Thyroid gland (tissue), 4 donors: ENCODE measurements around the gene ZNF888. TPM values are rescaled to one million over a fixed set of nuclear protein-coding genes. Genes with fewer than 3 reads are reported as not detected.
A peak's percentile ranks its signal among the peaks of the same experiment; 100 is the strongest.
"Not testable (repeated sequence)": the region's sequence is repeated elsewhere in the genome, so short reads cannot be mapped to it uniquely, and the experiment has no call there.

Experiments used
- DNase-seq, 2 donors: peaks; one replicate each; pipeline ENCODE4 v3.0.0-alpha.2; 2019
- H3K27ac ChIP-seq, 3 donors: fragments of 200-600 bp; sonication (generic); 1 replicate in 2 of 3; 2 replicates in 1 of 3; pipeline ENCODE4 v1.5.1; 2016 to 2019; ENCODE audit warnings: mild to moderate bottlenecking in 1 of 3, moderate library complexity in 1 of 3
- H3K27me3 ChIP-seq: fragments of 200-600 bp; sonication (generic); one replicate; pipeline ENCODE4 v1.5.1; 2019
- H3K36me3 ChIP-seq, 2 donors: fragments of 200-600 bp; sonication (generic); one replicate each; pipeline ENCODE4 v1.5.1; 2016 to 2019
- H3K4me1 ChIP-seq, 2 donors: fragments of 200-600 bp; sonication (generic); one replicate each; pipeline ENCODE4 v1.5.1; 2017 to 2019
- H3K4me3 ChIP-seq, 3 donors: fragments of 200-600 bp; sonication (generic); replicated peaks in 1 of 3; 1 replicate in 2 of 3; 2 replicates in 1 of 3; pipeline ENCODE4 v1.5.1; 2016; ENCODE audit warnings: mild to moderate bottlenecking in 1 of 3
- H3K9me3 ChIP-seq: fragments of 200-600 bp; sonication (generic); one replicate; pipeline ENCODE4 v1.5.1; 2017
- POLR2A ChIP-seq, 2 donors: fragments of 450-650 bp; IDR thresholded peaks; one replicate each; pipeline ENCODE4 v1.6.1; 2017; ENCODE audit warnings: antibody characterized with exemption in 2 of 2, mild to moderate bottlenecking in 2 of 2, moderate library complexity in 1 of 2
- WGBS, 2 donors: methylation state at CpG; one replicate each; pipeline ENCODE4 v1.1.5; 2017; 5-methylcytosine and 5-hydroxymethylcytosine counted together
- intact Hi-C: fragments of 100-400 bp; cut with DNase I; formaldehyde crosslinking; loops from one replicate; pipeline ENCODE4 v1.15.1; 2023
- total RNA-seq, 4 donors: library from RNA; depleted of rRNA; stranded (reverse); fragments of >200 nt; gene quantifications; one replicate each; pipeline ENCODE4 v1.2.3, GENCODE V29; 2016
- TF ChIP-seq, protein P1 (sequence below), 6 experiments: fragments of 200-600 bp in 3 of 6; fragments of 450-650 bp in 3 of 6; sonication (generic) in 3 of 6; IDR thresholded peaks; one replicate each; pipeline ENCODE4 v1.5.1; 2016 to 2019; ENCODE audit warnings: antibody characterized with exemption in 6 of 6, mild to moderate bottlenecking in 2 of 6, inconsistent platforms in 1 of 6, moderate library complexity in 1 of 6

Gene ZNF888
- total RNA-seq, 4 donors from 2014 or later, result 3.3 to 8.3 (median 6.8) TPM

DNA sequence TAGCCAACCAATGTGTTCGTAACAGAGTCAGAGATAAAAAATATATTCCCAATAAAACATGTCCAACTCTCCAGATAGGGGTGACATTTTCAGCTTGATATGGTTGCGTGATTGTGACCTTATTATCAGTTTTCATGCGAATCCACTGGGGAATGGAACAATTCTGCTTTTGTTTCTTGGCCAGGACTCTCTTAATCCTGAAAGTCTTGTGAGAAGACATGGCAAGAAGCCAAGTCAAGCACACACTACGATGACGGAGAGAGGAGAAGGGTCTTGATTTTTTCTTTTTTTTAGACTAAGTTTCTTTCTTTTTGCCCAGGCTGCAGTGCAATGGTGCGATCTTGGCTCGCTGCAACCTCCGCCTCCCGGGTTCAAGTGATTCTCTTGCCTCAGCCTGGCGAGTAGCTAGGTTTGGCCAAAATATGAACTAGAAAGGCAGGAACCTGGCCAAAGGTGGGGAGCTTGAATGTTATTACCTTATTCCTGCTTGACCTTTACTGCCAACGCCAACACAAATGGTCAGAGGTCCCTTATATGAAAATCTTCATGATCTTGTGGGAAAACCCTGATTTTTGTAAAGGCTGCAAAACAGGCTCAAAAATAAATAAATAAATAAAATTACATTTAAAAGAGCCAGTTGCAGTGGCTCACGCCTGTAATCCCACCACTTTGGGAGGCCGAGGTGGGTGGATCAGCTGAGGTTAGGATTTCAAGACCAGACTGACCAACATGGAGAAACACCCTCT lies 25.0 kb upstream of the ZNF888 start:
- TF ChIP-seq POLR2A (IDR thresholded peaks at IDR 0.05), result no peak
- no peak overlapping the region for H3K27ac ChIP-seq
- no peaks in the 10 kb centered on the region for H3K27me3 ChIP-seq
- 87 to 90% methylated on average over 13 of the region's 13 CpGs for WGBS, 2 donors
- peaks cover 4% of the 10 kb centered on the region for H3K9me3 ChIP-seq
- intact Hi-C loops, result no loop called here
- peaks cover 6 to 8% of the 10 kb centered on the region in 2 donors for H3K4me1 ChIP-seq
- no peak for DNase-seq
- H3K4me3 ChIP-seq, result no peak overlapping the region
- H3K36me3 ChIP-seq, result peaks cover 24 to 31% of the 10 kb centered on the region in 2 donors

DNA sequence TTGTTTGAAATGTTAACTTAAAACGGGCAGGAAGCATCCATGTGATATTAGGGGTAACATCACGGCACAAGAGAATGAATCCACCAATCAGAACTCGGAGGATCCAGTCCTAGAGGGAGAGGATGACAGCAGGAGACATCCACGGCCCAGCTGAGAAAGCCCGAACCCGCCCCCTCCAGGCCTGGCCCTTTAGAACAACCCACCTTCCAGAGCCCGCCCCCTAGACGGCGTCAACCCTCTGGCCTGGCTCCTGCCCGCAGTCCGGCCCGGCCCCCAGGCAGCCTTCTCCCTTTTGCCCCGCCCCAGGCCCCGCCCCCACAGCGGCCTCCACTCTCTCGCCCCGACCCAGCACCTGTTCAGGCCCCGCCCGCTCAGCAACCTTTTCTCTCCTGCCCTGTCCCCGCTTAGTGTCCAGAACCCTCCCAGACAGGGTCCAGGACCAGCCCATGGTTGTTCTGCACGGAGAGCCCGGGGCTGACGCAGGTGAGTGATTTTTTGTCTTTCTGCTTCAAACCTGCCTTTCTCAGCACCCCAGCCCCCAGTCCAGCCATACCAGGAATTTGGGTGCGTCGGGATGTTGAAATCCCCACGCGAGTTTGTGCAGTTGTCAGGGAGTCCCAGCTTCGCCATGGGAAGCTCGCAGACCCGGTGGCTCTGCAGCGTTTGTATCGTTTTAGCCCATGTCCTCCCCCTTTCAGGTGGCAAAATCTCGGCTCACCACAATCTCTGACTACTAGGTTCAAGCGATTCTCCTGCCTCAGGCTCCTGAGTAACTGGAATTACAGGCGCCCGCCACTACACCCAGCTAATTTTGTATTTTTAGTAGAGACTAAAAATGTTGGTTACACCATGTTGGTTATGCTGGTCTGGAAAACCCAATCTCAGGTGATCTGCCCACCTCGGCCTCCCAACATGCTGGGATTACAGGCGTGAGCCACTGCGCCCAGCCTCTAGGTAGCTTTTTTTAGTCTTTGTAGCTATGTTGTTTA lies 23.4 kb upstream of the ZNF888 start:
- H3K27me3 ChIP-seq, result no peaks in the 10 kb centered on the region
- no peak overlapping the region for H3K27ac ChIP-seq
- 33 to 34% methylated on average over 33 to 38 of the region's 39 CpGs for WGBS, 2 donors
- peaks cover 4% of the 10 kb centered on the region for H3K9me3 ChIP-seq
- peaks cover 10 to 11% of the 10 kb centered on the region in 2 donors for H3K4me1 ChIP-seq
- peaks cover 10 to 17% of the 10 kb centered on the region in 2 donors for H3K36me3 ChIP-seq
- DNase-seq, result peak; percentile 56 to 69
- intact Hi-C loops, result no loop called here
- TF ChIP-seq POLR2A (IDR thresholded peaks at IDR 0.05), result no peak
- TF ChIP-seq, protein P1, sequence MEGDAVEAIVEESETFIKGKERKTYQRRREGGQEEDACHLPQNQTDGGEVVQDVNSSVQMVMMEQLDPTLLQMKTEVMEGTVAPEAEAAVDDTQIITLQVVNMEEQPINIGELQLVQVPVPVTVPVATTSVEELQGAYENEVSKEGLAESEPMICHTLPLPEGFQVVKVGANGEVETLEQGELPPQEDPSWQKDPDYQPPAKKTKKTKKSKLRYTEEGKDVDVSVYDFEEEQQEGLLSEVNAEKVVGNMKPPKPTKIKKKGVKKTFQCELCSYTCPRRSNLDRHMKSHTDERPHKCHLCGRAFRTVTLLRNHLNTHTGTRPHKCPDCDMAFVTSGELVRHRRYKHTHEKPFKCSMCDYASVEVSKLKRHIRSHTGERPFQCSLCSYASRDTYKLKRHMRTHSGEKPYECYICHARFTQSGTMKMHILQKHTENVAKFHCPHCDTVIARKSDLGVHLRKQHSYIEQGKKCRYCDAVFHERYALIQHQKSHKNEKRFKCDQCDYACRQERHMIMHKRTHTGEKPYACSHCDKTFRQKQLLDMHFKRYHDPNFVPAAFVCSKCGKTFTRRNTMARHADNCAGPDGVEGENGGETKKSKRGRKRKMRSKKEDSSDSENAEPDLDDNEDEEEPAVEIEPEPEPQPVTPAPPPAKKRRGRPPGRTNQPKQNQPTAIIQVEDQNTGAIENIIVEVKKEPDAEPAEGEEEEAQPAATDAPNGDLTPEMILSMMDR (IDR thresholded peaks at IDR 0.05), result no peak
- H3K4me3 ChIP-seq, result peak overlapping the region in 1 of 3 donors; percentile 1

DNA sequence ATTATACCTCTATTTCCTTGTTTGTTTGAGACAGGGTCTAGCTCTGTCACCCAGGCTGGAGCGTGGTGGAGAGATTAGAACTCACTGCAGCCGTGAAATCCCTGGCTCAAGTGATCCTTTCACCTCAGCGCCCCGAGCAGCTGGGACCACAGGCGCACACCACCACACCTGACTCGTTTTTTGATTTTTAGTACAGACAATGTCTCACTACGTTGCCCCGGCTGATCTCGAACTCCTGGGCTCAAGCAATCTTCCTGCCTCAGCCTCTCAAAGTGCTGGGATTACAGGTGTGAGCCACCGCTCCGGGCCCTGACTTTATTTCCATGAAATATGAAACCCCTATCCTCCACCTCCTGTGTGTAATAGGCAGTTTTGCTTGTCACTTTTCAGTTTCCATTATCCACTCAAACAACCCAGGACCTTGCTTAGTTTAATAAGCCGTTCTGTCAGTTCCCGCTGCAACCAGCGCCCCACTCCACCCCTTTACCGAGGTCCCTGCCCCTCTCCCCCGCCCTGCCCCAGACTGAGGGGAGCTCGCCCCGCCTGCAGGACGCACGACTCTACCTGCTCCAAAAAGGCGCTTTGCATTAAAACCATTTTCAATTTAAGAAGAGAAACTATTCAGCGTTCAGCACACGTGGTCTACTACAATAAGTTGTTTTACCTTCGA lies 22.6 kb upstream of the ZNF888 start:
- 53 to 55% methylated on average over 24 of the region's 24 CpGs for WGBS, 2 donors
- Histone ChIP-seq H3K4me1 (peaks cover 10 to 11% of the 10 kb centered on the region in 2 donors), H3K9me3 (peaks cover 4% of the 10 kb centered on the region), H3K27me3 (no peaks in the 10 kb centered on the region), H3K27ac (no peak overlapping the region), H3K4me3 (no peak overlapping the region), H3K36me3 (peaks cover 2 to 8% of the 10 kb centered on the region in 2 donors)
- TF ChIP-seq POLR2A (IDR thresholded peaks at IDR 0.05), result no peak
- TF ChIP-seq, protein P1 (IDR thresholded peaks at IDR 0.05), result no peak
- intact Hi-C loops, result no loop called here
- no peak for DNase-seq

DNA sequence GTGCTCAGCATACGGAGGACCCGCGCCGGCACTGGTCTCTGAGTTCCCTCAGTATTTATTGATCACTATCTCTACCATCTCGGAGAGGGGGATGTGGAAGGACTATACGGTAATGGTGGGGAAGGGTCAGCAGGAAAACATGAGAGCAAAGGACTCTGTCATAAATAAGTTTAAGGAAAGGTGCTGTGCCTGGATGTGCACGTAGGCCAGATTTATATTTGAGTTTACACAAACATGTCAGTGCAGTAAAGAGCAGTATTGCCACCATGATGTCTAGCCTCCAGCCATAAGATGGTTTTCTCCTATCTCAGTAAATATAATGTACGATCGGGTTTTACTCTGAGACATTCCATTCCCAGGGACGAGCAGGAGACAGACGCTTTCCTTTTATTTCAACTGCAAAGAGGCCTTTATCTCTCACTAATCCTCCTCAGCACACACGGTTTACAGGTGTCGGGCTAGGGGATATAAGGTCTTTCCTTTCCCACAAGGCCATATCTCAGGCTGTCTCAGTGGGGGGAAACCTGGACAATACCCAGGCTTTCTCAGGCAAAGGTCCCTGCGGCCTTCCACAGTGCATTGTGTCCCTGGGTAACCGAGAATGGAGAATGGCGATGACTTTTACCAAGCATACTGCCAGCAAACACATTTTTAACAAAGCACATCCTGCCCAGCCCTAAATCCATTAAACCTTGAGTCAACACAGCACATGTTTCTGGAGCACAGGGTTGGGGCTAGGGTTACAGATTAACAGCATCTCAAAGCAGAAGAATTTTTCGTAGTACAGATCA lies 21.7 kb upstream of the ZNF888 start:
- WGBS, 2 donors, result 88% methylated on average over 17 of the region's 17 CpGs
- H3K27ac ChIP-seq, H3K4me3 ChIP-seq, DNase-seq, H3K27me3 ChIP-seq, H3K9me3 ChIP-seq, intact Hi-C loops, H3K36me3 ChIP-seq: not testable (repeated sequence)
- H3K4me1 ChIP-seq, result peaks cover 10 to 11% of the 10 kb centered on the region in 2 donors

DNA sequence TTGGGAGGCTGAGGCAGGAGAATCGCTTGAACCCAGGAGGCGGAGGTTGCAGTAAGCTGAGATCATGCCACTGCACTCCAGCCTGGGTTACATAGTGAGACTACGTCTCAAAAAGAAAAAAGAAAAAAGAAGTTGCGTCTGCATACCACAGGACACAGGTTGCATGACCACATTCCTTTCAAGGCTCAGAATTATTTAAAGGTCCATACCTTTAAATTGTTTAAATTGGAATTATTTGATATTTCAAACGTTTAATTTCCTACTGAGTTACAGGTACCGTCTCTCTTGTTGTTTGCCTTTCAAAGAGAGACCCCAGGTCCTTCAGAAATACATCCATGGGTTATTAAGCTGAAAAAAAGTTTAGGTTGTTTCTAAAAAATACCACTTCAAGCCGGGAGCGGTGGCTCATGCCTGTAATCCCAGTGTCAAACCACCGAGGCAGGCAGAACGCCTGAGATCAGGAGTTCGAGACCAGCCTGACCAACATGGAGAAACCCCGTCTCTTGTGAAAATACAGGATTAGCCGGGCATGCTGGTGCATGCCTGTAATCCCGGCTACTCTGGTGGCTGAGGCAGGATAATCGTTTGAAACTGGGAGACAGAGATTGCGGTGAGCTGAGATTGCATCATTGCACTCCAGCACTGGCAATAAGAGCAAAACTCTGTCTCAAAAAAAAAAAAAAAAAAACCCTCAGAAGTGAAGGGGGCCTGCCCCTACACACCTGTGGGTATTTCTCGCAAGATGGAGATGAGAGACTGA lies 20.8 kb upstream of the ZNF888 start:
- Histone ChIP-seq H3K9me3 (peaks cover 4% of the 10 kb centered on the region), H3K27me3 (no peaks in the 10 kb centered on the region), H3K4me3 (no peak overlapping the region), H3K27ac (no peak overlapping the region), H3K4me1 (peaks cover 10 to 11% of the 10 kb centered on the region in 2 donors), H3K36me3 (no peaks in the 10 kb centered on the region)
- DNase-seq, result no peak
- TF ChIP-seq, protein P1 (IDR thresholded peaks at IDR 0.05), result no peak
- no peak for TF ChIP-seq POLR2A (IDR thresholded peaks at IDR 0.05)
- intact Hi-C loops, result no loop called here
- WGBS, 2 donors, result 49 to 58% methylated on average over 17 of the region's 17 CpGs
